GM12891 (cell line): ENCODE data around the gene NLRC3.

Source experiments
- PAX5 ChIP-seq: IDR thresholded peaks from 2 replicates; pipeline ENCODE4 v1.6.1; 2011; ENCODE audit warnings: low read length, moderate library complexity, mild to moderate bottlenecking; ENCODE audit not compliant: insufficient read depth, severe bottlenecking
- POLR2A ChIP-seq: IDR thresholded peaks from 2 replicates; pipeline ENCODE4 v1.6.1; 2011; ENCODE audit warnings: low read depth, low read length, control low read depth
- POLR2AphosphoS5 ChIP-seq: IDR thresholded peaks from 2 replicates; pipeline ENCODE4 v1.6.1; 2011; ENCODE audit warnings: low read depth, low read length, control low read depth
- POU2F2 ChIP-seq: IDR thresholded peaks from 2 replicates; pipeline ENCODE4 v1.6.1; 2011; ENCODE audit warnings: low read depth, mild to moderate bottlenecking, control low read depth, low read length, moderate library complexity
- TAF1 ChIP-seq: IDR thresholded peaks from 2 replicates; pipeline ENCODE4 v1.6.1; 2011; ENCODE audit warnings: low read depth, low read length, control low read depth

DNA sequence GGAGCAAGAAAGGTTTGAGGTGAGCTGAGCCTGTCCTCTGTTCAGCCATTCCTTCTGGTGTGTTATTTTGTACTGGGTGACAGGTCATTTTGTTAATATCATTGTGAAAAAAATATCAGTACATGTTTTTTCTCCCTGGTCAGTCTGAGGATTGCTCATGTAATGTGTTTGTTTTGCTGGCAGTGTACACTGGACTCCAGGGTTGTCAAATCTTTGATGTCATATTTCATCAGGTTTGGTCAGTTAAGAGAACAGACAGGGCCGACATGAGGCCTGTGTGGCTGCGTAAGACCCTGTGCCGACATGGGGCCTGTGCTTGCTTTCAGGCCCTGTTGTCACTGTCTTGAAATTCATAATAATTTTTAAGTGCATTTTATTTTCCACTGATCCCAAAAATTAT lies 53.9 kb downstream of the NLRC3 start:
- TF ChIP-seq POLR2A, result no peak
- no peak for TF ChIP-seq POLR2AphosphoS5
- no peak for TF ChIP-seq TAF1
- TF ChIP-seq POU2F2, result no peak
- no peak for TF ChIP-seq PAX5
